ENCODE data around the gene RABL6. TPM values are rescaled to one million over a fixed set of nuclear protein-coding genes. Genes with fewer than 3 reads are reported as not detected.
"Not testable (repeated sequence)": the region's sequence is repeated elsewhere in the genome, so short reads cannot be mapped to it uniquely, and the experiment has no call there.

Gene RABL6
- total RNA-seq, 2 experiments from 2014 or later, result 46.4 to 48.5 TPM

DNA sequence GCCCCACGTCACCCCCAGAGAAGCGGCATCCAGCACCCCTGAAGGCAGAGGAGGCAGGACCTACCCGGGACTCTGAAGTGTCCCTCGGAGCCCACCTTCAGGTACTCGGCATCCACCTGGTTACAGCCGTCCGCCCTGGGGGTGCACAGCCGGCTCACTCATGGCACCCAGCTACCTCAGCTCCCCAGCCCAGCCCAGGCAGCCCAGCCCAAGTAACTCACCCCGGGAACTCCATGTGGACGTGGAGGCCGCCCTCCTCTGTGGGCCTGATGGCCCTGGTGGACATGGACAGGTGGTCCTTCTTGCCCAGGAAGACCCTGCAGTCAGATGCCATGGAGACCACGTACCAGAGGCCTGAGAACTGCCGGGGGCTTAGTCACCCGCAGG is 44.1 kb upstream of the RABL6 start:
- intact Hi-C loops (cut with DNase I, micrococcal nuclease), result no loop called here
- CTCF ChIA-PET, result no interaction called here

DNA sequence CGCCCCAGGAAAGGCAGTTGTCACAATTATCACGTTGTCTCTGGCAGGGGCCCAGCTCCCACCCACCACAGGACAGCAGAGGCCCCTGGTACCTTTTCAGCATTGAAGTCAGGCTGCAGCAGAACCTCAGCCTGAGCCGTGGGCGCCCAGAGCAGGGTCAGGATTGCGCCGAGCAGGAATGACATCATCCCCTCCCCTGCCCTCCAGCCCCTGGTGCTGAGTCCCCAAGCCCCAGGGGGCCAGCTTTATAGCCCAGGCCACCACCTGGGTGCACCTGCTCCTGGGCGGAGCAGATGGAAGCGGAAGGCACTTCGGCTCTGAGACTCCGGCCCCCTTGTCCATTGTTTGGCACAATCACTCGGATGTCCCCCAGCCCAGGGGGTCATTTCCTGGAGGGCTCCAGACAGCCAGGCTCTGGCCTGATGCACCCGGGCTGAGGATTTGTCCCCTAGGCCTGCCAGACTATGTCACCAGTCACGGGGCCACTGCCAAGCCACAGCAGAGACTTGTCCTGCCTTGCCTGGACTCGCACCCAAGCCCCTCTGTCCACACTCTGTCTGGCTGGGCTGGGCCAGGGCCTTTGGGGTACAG is 43.4 kb upstream of the RABL6 start, which contains the start of gene LCN15:
Gene LCN15, minus strand, starts transcription at position 218 of the 591 bp plus-strand sequence. Its CDS starts 30 bp downstream, at position 188.
- Mint-ChIP-seq H3K4me1 (ENCODE audit: low read depth) (peaks cover 9% of the 10 kb centered on the region), H3K9me3 (no peaks in the 10 kb centered on the region), H3K4me3 (no peak within 1 kb of the TSS), H3K36me3 (ENCODE audit: low read depth) (no peaks in the 10 kb centered on the region), H3K27ac (no peak within 1 kb of the TSS), H3K27me3 (peaks cover 33% of the 10 kb centered on the region)
- Histone ChIP-seq H3K9me3 (ENCODE audit: control insufficient read depth in 1 of 2, insufficient read depth in 1 of 2, low read length in 2 of 2) (peaks cover 0 to 3% of the 10 kb centered on the region in 2 experiments), H3K27me3 (ENCODE audit: control insufficient read depth in 1 of 2, insufficient read depth in 2 of 2, low read length in 2 of 2) (peaks cover 8 to 16% of the 10 kb centered on the region in 2 experiments), H3K36me3 (ENCODE audit: insufficient read depth, low read length) (no peaks in the 10 kb centered on the region), H3K4me3 (ENCODE audit: low read length) (no peak within 1 kb of the TSS), H3K4me1 (ENCODE audit: insufficient read depth, low read length) (peaks cover 8% of the 10 kb centered on the region), H3K27ac (ENCODE audit: low read depth in 1 of 2, low read length in 2 of 2) (no peak within 1 kb of the TSS)
- POLR2A ChIA-PET, result no interaction called here
- TF ChIP-seq, protein P1, sequence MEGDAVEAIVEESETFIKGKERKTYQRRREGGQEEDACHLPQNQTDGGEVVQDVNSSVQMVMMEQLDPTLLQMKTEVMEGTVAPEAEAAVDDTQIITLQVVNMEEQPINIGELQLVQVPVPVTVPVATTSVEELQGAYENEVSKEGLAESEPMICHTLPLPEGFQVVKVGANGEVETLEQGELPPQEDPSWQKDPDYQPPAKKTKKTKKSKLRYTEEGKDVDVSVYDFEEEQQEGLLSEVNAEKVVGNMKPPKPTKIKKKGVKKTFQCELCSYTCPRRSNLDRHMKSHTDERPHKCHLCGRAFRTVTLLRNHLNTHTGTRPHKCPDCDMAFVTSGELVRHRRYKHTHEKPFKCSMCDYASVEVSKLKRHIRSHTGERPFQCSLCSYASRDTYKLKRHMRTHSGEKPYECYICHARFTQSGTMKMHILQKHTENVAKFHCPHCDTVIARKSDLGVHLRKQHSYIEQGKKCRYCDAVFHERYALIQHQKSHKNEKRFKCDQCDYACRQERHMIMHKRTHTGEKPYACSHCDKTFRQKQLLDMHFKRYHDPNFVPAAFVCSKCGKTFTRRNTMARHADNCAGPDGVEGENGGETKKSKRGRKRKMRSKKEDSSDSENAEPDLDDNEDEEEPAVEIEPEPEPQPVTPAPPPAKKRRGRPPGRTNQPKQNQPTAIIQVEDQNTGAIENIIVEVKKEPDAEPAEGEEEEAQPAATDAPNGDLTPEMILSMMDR (IDR thresholded peaks at IDR 0.05), result no peak
- intact Hi-C loops (cut with DNase I, micrococcal nuclease), result no loop called here
- CTCF ChIA-PET, result no interaction called here
- ATAC-seq (ENCODE audit: poor library complexity) (no peak), DNase-seq (peak in 1 of 14 experiments; percentile 19)

More for the DNA sequence above, 44.1 kb upstream of the RABL6 start:
- Mint-ChIP-seq H3K27me3 (peaks cover 33% of the 10 kb centered on the region), H3K4me3 (no peak overlapping the region), H3K36me3 (ENCODE audit: low read depth) (no peaks in the 10 kb centered on the region), H3K27ac (no peak overlapping the region), H3K9me3 (no peaks in the 10 kb centered on the region), H3K4me1 (ENCODE audit: low read depth) (peaks cover 9% of the 10 kb centered on the region)
- TF ChIP-seq, protein P1 (IDR thresholded peaks at IDR 0.05), result no peak
- H3K27me3 ChIP-seq (ENCODE audit: control insufficient read depth in 1 of 2, insufficient read depth in 2 of 2, low read length in 2 of 2), result peaks cover 8 to 16% of the 10 kb centered on the region in 2 experiments
- H3K36me3 ChIP-seq (ENCODE audit: insufficient read depth, low read length), result no peaks in the 10 kb centered on the region
- no peak overlapping the region for H3K4me3 ChIP-seq (ENCODE audit: low read length)
- peaks cover 8% of the 10 kb centered on the region for H3K4me1 ChIP-seq (ENCODE audit: insufficient read depth, low read length)
- H3K9me3 ChIP-seq (ENCODE audit: control insufficient read depth in 1 of 2, insufficient read depth in 1 of 2, low read length in 2 of 2), result peaks cover 0 to 3% of the 10 kb centered on the region in 2 experiments
- DNase-seq (no peak), ATAC-seq (ENCODE audit: poor library complexity) (no peak)
- POLR2A ChIA-PET, result no interaction called here
- H3K27ac ChIP-seq (ENCODE audit: low read depth in 1 of 2, low read length in 2 of 2), result no peak overlapping the region

DNA sequence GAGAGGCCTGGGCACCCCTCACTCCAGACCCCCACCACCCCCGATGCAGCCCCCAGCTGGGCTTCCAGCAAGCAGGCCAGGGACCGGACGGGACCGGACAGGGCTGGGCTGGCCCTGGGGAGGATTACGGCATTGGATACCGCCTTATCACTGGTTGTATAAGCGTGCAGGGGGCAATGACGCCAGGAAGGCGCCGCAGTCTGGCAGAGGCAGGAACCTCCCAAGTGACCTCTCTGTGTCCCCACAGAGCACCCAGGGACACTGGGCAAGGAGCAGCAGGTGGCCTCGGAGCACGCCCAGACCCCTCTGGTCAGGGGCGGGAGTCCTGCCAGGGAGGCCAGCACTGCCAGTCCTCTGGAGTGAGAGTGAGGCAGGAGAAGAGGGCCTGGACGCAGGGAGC is 42.7 kb upstream of the RABL6 start:
- no peaks in the 10 kb centered on the region for H3K36me3 ChIP-seq (ENCODE audit: insufficient read depth, low read length)
- ChIA-PET POLR2A (no interaction called here), CTCF (no interaction called here)
- DNase-seq (no peak), ATAC-seq (ENCODE audit: poor library complexity) (no peak)
- peaks cover 11% of the 10 kb centered on the region for H3K4me1 ChIP-seq (ENCODE audit: insufficient read depth, low read length)
- H3K4me1 Mint-ChIP-seq (ENCODE audit: low read depth), result peaks cover 9% of the 10 kb centered on the region
- H3K4me3 Mint-ChIP-seq, result no peak overlapping the region
- no peak overlapping the region for H3K27ac Mint-ChIP-seq
- H3K4me3 ChIP-seq (ENCODE audit: low read length), result no peak overlapping the region
- H3K36me3 Mint-ChIP-seq (ENCODE audit: low read depth), result no peaks in the 10 kb centered on the region
- peaks cover 8 to 16% of the 10 kb centered on the region in 2 experiments for H3K27me3 ChIP-seq (ENCODE audit: control insufficient read depth in 1 of 2, insufficient read depth in 2 of 2, low read length in 2 of 2)
- H3K27ac ChIP-seq (ENCODE audit: low read depth in 1 of 2, low read length in 2 of 2), result no peak overlapping the region
- H3K9me3 ChIP-seq (ENCODE audit: control insufficient read depth in 1 of 2, insufficient read depth in 1 of 2, low read length in 2 of 2), result peaks cover 0 to 3% of the 10 kb centered on the region in 2 experiments
- no peaks in the 10 kb centered on the region for H3K9me3 Mint-ChIP-seq
- peaks cover 28% of the 10 kb centered on the region for H3K27me3 Mint-ChIP-seq
- TF ChIP-seq, protein P1 (IDR thresholded peaks at IDR 0.05), result no peak
- intact Hi-C loops (cut with DNase I, micrococcal nuclease), result no loop called here

DNA sequence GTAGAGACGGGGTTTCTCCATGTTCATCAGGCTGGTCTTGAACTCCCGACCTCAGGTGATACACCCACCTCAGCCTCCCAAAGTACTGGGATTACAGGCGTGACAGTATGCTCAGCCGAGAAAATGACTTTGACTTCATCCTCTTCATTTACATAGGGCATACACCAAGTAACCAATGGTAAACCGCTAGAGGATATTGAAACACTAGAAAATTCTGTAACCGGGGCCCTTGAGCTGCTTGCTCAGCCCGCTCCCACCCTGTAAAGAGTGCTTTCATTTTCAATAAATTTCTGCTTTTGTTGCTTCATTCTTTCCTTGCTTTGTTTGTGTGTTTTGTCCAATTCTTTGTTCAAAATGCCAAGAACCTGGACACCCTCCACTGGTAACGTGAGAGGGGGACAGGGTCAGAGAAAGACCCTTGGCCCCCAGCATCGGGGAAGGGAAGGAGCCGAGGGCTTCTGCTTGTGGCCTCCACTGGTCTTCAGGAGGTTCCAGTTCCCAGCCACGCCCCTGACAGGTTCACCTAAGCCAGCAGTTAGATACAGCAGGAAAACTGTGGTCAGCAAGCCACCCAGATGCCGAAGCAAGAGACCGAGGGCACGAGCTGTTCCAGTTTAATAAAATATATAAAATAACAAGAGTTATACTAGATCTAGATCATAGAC is 41.9 kb upstream of the RABL6 start:
- CTCF ChIA-PET, result interaction anchor here (1.1 kb wide), 1 partner anchor 15 kb away, joined by 3 read pairs; no protein-coding TSS in a partner anchor
- ATAC-seq (ENCODE audit: poor library complexity); H3K9me3 Mint-ChIP-seq; intact Hi-C loops (cut with DNase I, micrococcal nuclease); H3K27ac Mint-ChIP-seq; H3K27ac ChIP-seq (ENCODE audit: low read depth in 1 of 2, low read length in 2 of 2); H3K36me3 ChIP-seq (ENCODE audit: insufficient read depth, low read length); H3K4me1 Mint-ChIP-seq (ENCODE audit: low read depth); H3K36me3 Mint-ChIP-seq (ENCODE audit: low read depth); POLR2A ChIA-PET; H3K9me3 ChIP-seq (ENCODE audit: control insufficient read depth in 1 of 2, insufficient read depth in 1 of 2, low read length in 2 of 2); DNase-seq; H3K4me3 Mint-ChIP-seq; H3K4me3 ChIP-seq (ENCODE audit: low read length): not testable (repeated sequence)
- H3K27me3 Mint-ChIP-seq, result peaks cover 23% of the 10 kb centered on the region
- H3K4me1 ChIP-seq (ENCODE audit: insufficient read depth, low read length), result peaks cover 11% of the 10 kb centered on the region
- H3K27me3 ChIP-seq (ENCODE audit: control insufficient read depth in 1 of 2, insufficient read depth in 2 of 2, low read length in 2 of 2), result peaks cover 8 to 16% of the 10 kb centered on the region in 2 experiments

Measured in CD4-positive, alpha-beta T cell (primary cell).